Mesendoderm (in vitro differentiated cells): ENCODE results near the gene ROBO3.

Source experiments
- DNase-seq: peaks from one replicate; pipeline ENCODE4 v3.0.0; 2013
- H2AK5ac ChIP-seq: 2 replicates; pipeline ENCODE4 v1.6.1; 2013; ENCODE audit warnings: low read length, inconsistent platforms
- H2BK120ac ChIP-seq: 2 replicates; pipeline ENCODE4 v1.6.1; 2013; ENCODE audit warnings: low read depth, mild to moderate bottlenecking, low read length, moderate library complexity, mixed read lengths
- H2BK15ac ChIP-seq: replicated peaks from 2 replicates; pipeline ENCODE4 v1.6.1; 2013; ENCODE audit warnings: low read depth, mild to moderate bottlenecking, moderate library complexity
- H2BK5ac ChIP-seq: 2 replicates; pipeline ENCODE4 v1.6.1; 2013; ENCODE audit warnings: low read length, inconsistent platforms
- H3K18ac ChIP-seq: 2 replicates; pipeline ENCODE4 v1.6.1; 2013; ENCODE audit warnings: mild to moderate bottlenecking, low read length, mixed read lengths
- H3K23ac ChIP-seq: one replicate; pipeline ENCODE4 v1.6.1; 2013; ENCODE audit warnings: low read length
- H3K27ac ChIP-seq: 2 replicates; pipeline ENCODE4 v1.5.1; 2013; ENCODE audit warnings: low read depth, mild to moderate bottlenecking, inconsistent platforms, low read length, moderate library complexity
- H3K27me3 ChIP-seq: 2 replicates; pipeline ENCODE4 v1.6.1; 2013; ENCODE audit warnings: low read length, control low read depth, mild to moderate bottlenecking, inconsistent platforms; ENCODE audit not compliant: insufficient read depth, poor library complexity
- H3K36me3 ChIP-seq: 2 replicates; pipeline ENCODE4 v1.6.1; 2013; ENCODE audit warnings: low read length, inconsistent platforms; ENCODE audit not compliant: control insufficient read depth, insufficient read depth
- H3K4ac ChIP-seq: one replicate; pipeline ENCODE4 v1.6.1; 2013; ENCODE audit warnings: low read depth, mild to moderate bottlenecking, low read length, moderate library complexity
- H3K4me1 ChIP-seq: 2 replicates; pipeline ENCODE4 v1.6.1; 2013; ENCODE audit warnings: low read depth, low read length, inconsistent platforms; ENCODE audit not compliant: control insufficient read depth
- H3K4me2 ChIP-seq: 2 replicates; pipeline ENCODE4 v1.6.1; 2013; ENCODE audit warnings: low read length
- H3K4me3 ChIP-seq: 2 replicates; pipeline ENCODE4 v1.5.1; 2013; ENCODE audit warnings: mild to moderate bottlenecking, low read length
- H3K56ac ChIP-seq: one replicate; pipeline ENCODE4 v1.6.1; 2013; ENCODE audit warnings: low read length
- H3K79me1 ChIP-seq: 2 replicates; pipeline ENCODE4 v1.6.1; 2013; ENCODE audit warnings: low read length, inconsistent platforms
- H3K79me2 ChIP-seq: 2 replicates; pipeline ENCODE4 v1.6.1; 2013; ENCODE audit warnings: mild to moderate bottlenecking, low read length; ENCODE audit not compliant: control insufficient read depth, insufficient read depth
- H3K9ac ChIP-seq: 2 replicates; pipeline ENCODE4 v1.6.1; 2013; ENCODE audit warnings: low read length, inconsistent platforms
- H4K5ac ChIP-seq: one replicate; pipeline ENCODE4 v1.6.1; 2013; ENCODE audit warnings: low read length
- H4K8ac ChIP-seq: one replicate; pipeline ENCODE4 v1.6.1; 2013; ENCODE audit warnings: low read depth, mild to moderate bottlenecking, control low read depth, low read length, moderate library complexity
- WGBS: extraction: QIAGEN DNeasy Blood & Tissue Kit; methylation state at CpG from one replicate; pipeline ENCODE4 v1.1.7; 2013; ENCODE audit warnings: low lambda C conversion rate, missing lambda C conversion rate; ENCODE audit not compliant: insufficient coverage; ENCODE audit errors: extremely low coverage; 5-methylcytosine and 5-hydroxymethylcytosine counted together

Gene ROBO3

DNA sequence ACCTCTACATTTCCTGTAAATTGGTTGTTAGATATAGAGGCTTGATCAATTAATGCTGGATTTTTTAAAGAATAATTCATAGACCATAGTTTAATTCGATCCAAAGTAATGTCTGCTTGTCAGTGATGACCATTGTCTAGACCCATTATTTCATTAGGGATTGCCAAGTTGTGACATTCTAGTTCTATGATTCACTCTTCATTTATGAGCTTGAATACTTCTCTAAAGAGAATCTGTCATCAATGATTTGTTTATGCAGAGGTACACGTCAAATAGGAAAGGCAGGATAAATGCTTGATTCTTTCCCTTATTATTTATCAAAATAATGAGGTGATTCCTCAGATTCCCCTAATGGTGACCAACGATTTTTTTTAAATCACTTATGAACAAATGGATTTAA lies 24.0 kb upstream of the ROBO3 start:
- H3K4ac ChIP-seq: no peak overlapping the region
- H3K23ac ChIP-seq: no peak overlapping the region
- no peak overlapping the region for H2BK120ac ChIP-seq
- no peak overlapping the region for H3K56ac ChIP-seq
- no peak for DNase-seq
- no peak overlapping the region for H4K5ac ChIP-seq
- H2AK5ac ChIP-seq: no peak overlapping the region
- no peak overlapping the region for H3K9ac ChIP-seq
- H4K8ac ChIP-seq: no peak overlapping the region
- no peaks in the 10 kb centered on the region for H3K79me1 ChIP-seq
- H3K4me3 ChIP-seq: no peak overlapping the region
- no CpG with 5 or more reads among the region's 3 CpGs for WGBS
- H3K4me2 ChIP-seq: no peak overlapping the region
- H3K27me3 ChIP-seq: peaks cover 76% of the 10 kb centered on the region
- H3K27ac ChIP-seq: no peak overlapping the region
- no peaks in the 10 kb centered on the region for H3K36me3 ChIP-seq
- no peak overlapping the region for H2BK5ac ChIP-seq
- H3K18ac ChIP-seq: no peak overlapping the region
- no peaks in the 10 kb centered on the region for H3K79me2 ChIP-seq
- peaks cover 5% of the 10 kb centered on the region for H3K4me1 ChIP-seq
- H2BK15ac ChIP-seq: no peak overlapping the region

DNA sequence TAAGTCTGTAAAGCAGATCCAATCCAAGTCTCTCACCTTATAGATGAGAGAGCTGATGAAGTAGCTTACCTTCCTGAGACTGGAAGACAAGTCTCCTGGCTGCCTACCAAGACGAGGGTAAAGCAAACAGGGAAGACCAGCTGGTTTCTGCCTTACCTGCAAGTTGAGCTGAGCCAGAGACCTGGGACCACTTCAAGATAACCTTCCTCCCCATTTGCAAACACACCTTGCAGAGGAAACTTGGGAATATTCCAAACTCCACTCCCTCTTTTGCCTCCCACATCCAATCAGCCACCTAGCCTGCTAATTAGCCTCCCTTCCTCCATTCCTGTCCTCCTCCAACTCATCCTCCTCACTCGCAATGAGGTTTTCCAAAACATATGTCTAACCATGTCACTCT lies 23.4 kb upstream of the ROBO3 start:
- Histone ChIP-seq H3K4me3 (no peak overlapping the region), H4K5ac (no peak overlapping the region), H3K18ac (no peak overlapping the region), H2BK5ac (no peak overlapping the region), H2BK15ac (no peak overlapping the region), H3K23ac (no peak overlapping the region), H3K56ac (no peak overlapping the region), H3K36me3 (no peaks in the 10 kb centered on the region), H3K27ac (no peak overlapping the region), H3K79me1 (no peaks in the 10 kb centered on the region), H3K27me3 (peaks cover 80% of the 10 kb centered on the region), H3K4me2 (no peak overlapping the region), H3K4me1 (peaks cover 5% of the 10 kb centered on the region), H3K4ac (no peak overlapping the region), H3K9ac (no peak overlapping the region), H2BK120ac (no peak overlapping the region), H4K8ac (no peak overlapping the region), H3K79me2 (no peaks in the 10 kb centered on the region), H2AK5ac (no peak overlapping the region)
- DNase-seq: peak; percentile 36
- no CpG with 5 or more reads among the region's 2 CpGs for WGBS

DNA sequence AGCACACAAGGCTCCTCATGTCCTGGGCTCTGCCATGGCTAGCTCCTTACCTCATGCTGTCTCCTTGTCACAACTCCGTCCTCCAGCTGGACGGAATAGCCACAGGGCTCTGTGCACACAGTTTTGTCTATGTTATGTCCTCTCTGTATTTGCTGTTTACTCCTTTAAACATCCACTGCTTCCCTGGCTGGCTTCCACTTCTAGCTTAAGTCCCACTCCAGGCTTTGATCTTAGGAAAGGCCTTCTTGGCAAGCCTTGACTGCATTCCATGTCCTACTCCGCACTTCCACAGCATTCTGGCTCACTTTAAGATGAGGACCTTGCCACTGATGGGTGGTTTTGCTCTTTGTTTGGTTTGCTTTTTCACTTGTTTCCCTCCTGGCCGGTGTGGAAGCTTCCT lies 22.9 kb upstream of the ROBO3 start:
- no peak overlapping the region for H2BK5ac ChIP-seq
- no CpG with 5 or more reads among the region's 4 CpGs for WGBS
- peaks cover 5% of the 10 kb centered on the region for H3K4me1 ChIP-seq

DNA sequence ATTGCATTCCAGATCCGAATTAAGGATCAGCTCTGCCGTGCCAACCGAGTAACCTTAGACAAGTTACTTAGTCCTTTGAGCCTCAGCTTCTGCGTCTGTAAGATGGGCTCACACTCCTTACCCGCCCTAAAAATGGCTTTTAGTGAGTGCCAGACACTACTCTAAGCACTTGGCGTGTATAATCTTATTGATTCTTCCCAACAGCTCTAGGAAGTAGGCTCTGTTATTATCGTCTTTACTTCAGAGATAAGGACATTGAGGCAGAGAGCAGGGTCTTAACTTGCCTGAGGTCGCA lies 21.7 kb upstream of the ROBO3 start:
- Histone ChIP-seq H4K5ac (no peak overlapping the region), H3K9ac (no peak overlapping the region), H3K27me3 (peaks cover 81% of the 10 kb centered on the region), H3K36me3 (no peaks in the 10 kb centered on the region), H3K79me2 (no peaks in the 10 kb centered on the region), H3K4ac (no peak overlapping the region), H2BK15ac (no peak overlapping the region), H3K18ac (no peak overlapping the region), H2BK120ac (no peak overlapping the region), H3K27ac (no peak overlapping the region), H3K4me2 (no peak overlapping the region), H4K8ac (no peak overlapping the region), H3K56ac (no peak overlapping the region), H3K4me1 (peaks cover 5% of the 10 kb centered on the region), H3K23ac (no peak overlapping the region), H3K79me1 (no peaks in the 10 kb centered on the region), H2AK5ac (no peak overlapping the region), H2BK5ac (no peak overlapping the region), H3K4me3 (no peak overlapping the region)
- DNase-seq: peak; percentile 11
- WGBS: no CpG with 5 or more reads among the region's 8 CpGs

More for the DNA sequence above, 22.9 kb upstream of the ROBO3 start:
- Histone ChIP-seq H3K4me2 (no peak overlapping the region), H2AK5ac (no peak overlapping the region), H2BK120ac (no peak overlapping the region), H4K8ac (no peak overlapping the region), H3K79me1 (no peaks in the 10 kb centered on the region), H3K18ac (no peak overlapping the region), H3K36me3 (no peaks in the 10 kb centered on the region), H4K5ac (no peak overlapping the region), H3K23ac (no peak overlapping the region), H3K4ac (no peak overlapping the region), H3K9ac (no peak overlapping the region), H3K27me3 (peaks cover 83% of the 10 kb centered on the region), H3K27ac (no peak overlapping the region), H2BK15ac (no peak overlapping the region), H3K79me2 (no peaks in the 10 kb centered on the region), H3K56ac (no peak overlapping the region), H3K4me3 (no peak overlapping the region)
- DNase-seq: peak; percentile 18

DNA sequence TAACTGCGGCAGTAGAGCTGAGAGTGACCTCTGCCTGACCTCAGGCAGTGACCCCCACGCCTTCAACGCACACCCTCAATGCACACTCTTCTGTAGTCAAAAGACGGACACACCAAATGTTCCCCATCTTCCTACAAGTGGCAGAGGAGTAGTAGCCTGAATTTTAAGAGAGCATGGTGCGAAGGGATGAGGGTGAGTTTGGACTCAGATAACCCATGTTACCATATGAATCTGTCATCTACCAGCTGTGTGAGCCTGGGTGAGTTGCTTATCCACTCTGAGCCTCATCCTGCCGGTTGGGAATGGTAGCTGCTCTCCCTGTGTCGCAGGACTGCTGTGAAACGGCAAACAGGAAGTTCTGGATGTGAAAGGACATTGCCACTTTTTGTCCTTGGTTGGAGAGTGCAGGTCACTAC lies 20.6 kb upstream of the ROBO3 start:
- no CpG with 5 or more reads among the region's 8 CpGs for WGBS
- Histone ChIP-seq H3K4me2 (no peak overlapping the region), H2BK120ac (no peak overlapping the region), H3K18ac (no peak overlapping the region), H3K4me1 (peaks cover 5% of the 10 kb centered on the region), H2AK5ac (no peak overlapping the region), H3K79me2 (no peaks in the 10 kb centered on the region), H3K56ac (no peak overlapping the region), H2BK15ac (no peak overlapping the region), H3K79me1 (no peaks in the 10 kb centered on the region), H3K36me3 (no peaks in the 10 kb centered on the region), H3K27me3 (peaks cover 78% of the 10 kb centered on the region), H3K9ac (no peak overlapping the region), H2BK5ac (no peak overlapping the region), H3K27ac (no peak overlapping the region), H3K4ac (no peak overlapping the region), H3K23ac (no peak overlapping the region), H4K5ac (no peak overlapping the region), H3K4me3 (no peak overlapping the region), H4K8ac (no peak overlapping the region)
- DNase-seq: peak; percentile 25

DNA sequence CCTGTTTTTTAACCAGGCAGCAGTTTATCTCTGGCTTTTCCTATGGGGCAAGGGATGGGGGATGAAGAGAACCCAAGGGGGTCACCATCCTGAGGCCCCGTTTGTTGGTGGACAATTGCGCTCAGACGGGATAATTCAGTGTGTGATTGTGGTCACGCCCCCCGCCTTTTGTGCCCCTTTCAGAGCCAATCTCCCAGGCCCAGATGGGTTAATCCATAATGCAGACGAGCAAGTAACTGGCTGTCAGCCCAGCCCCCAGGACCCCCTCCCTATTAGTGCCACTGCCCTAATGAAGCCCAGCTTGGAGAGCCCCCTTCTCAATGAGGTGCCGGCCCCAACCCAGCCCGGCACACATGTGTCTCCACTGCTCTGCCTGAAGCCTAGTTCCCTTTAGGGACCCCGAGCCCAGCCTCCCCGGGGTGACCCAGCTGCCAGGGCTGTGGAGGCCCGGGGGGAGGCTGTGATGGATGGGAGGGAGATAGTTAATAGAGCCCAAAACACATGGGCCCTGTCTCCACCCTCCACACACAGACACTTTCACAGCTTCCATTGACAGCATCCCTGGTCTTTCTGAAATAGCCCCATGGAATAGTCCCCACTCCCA lies 19.1 kb upstream of the ROBO3 start:
- Histone ChIP-seq H3K79me2 (no peaks in the 10 kb centered on the region), H3K9ac (no peak overlapping the region), H3K4me1 (peaks cover 5% of the 10 kb centered on the region), H3K27ac (no peak overlapping the region), H2BK15ac (no peak overlapping the region), H3K79me1 (no peaks in the 10 kb centered on the region), H3K4ac (no peak overlapping the region), H2AK5ac (no peak overlapping the region), H4K8ac (no peak overlapping the region), H2BK5ac (no peak overlapping the region), H3K18ac (no peak overlapping the region), H4K5ac (no peak overlapping the region), H3K56ac (no peak overlapping the region), H3K4me2 (no peak overlapping the region), H3K27me3 (peaks cover 75% of the 10 kb centered on the region), H3K36me3 (no peaks in the 10 kb centered on the region), H3K4me3 (no peak overlapping the region), H3K23ac (no peak overlapping the region), H2BK120ac (no peak overlapping the region)
- WGBS: no CpG with 5 or more reads among the region's 11 CpGs
- no peak for DNase-seq
